GM23338 (cell line): ENCODE results near the gene PPFIBP1. TPM values are rescaled to one million over a fixed set of nuclear protein-coding genes. Genes with fewer than 3 reads are reported as not detected.

Experiments
- ATAC-seq: fragments of 200-7000 bp; cut with Tn5 transposase; 3 replicates; pipeline ENCODE4 v1.9.1; 2020
- DNase-seq: peaks from one replicate; pipeline ENCODE4 v3.0.0-alpha.2; 2015; ENCODE audit warnings: low spot score
- H2AFZ ChIP-seq: fragments of 200-600 bp; sonication (generic); 2 replicates; pipeline ENCODE4 v1.8.0; 2016; ENCODE audit warnings: antibody characterized with exemption, mild to moderate bottlenecking, moderate library complexity
- H3F3A ChIP-seq: fragments of 200-600 bp; sonication (generic); replicated peaks from 2 replicates; pipeline ENCODE4 v1.8.0; 2017; ENCODE audit warnings: antibody characterized with exemption, mixed run types, low read depth
- H3K27ac ChIP-seq: fragments of 200-600 bp; sonication (generic); 2 replicates; pipeline ENCODE4 v1.6.1; 2016; ENCODE audit warnings: low read depth
- H3K27me3 ChIP-seq: fragments of 200-600 bp; sonication (generic); 2 replicates; pipeline ENCODE4 v1.8.0; 2016; ENCODE audit warnings: mild to moderate bottlenecking, mixed run types, moderate library complexity; ENCODE audit not compliant: insufficient read depth
- H3K36me3 ChIP-seq: fragments of 200-600 bp; sonication (generic); 2 replicates; pipeline ENCODE4 v1.8.0; 2016; ENCODE audit warnings: mild to moderate bottlenecking; ENCODE audit not compliant: insufficient read depth
- H3K4me1 ChIP-seq: fragments of 200-600 bp; sonication (generic); 2 replicates; pipeline ENCODE4 v1.8.0; 2016; ENCODE audit warnings: mild to moderate bottlenecking, moderate library complexity; ENCODE audit not compliant: insufficient read depth
- H3K4me2 ChIP-seq: fragments of 200-600 bp; sonication (generic); 2 replicates; pipeline ENCODE4 v1.7.1; 2017; ENCODE audit warnings: mixed run types
- H3K4me3 ChIP-seq: fragments of 200-600 bp; sonication (generic); 2 replicates; pipeline ENCODE4 v1.6.1; 2016; ENCODE audit warnings: mixed run types
- H3K79me2 ChIP-seq: fragments of 200-600 bp; sonication (generic); replicated peaks from 2 replicates; pipeline ENCODE4 v1.8.0; 2017; ENCODE audit warnings: mild to moderate bottlenecking; ENCODE audit not compliant: insufficient read depth
- H3K9me2 ChIP-seq: fragments of 200-600 bp; sonication (generic); 2 replicates; pipeline ENCODE4 v1.8.0; 2017; ENCODE audit not compliant: insufficient read depth
- H4K20me1 ChIP-seq: fragments of 200-600 bp; sonication (generic); replicated peaks from 2 replicates; pipeline ENCODE4 v1.8.0; 2017; ENCODE audit warnings: mild to moderate bottlenecking; ENCODE audit not compliant: insufficient read depth
- H3K27ac Mint-ChIP-seq: 2 replicates; pipeline ENCODE4 v1.8.0; 2020; ENCODE audit warnings: inconsistent platforms, mild to moderate bottlenecking, moderate library complexity, mixed read lengths
- H3K27me3 Mint-ChIP-seq: 3 replicates; pipeline ENCODE4 v1.8.0; 2022; ENCODE audit warnings: low read depth, mild to moderate bottlenecking, moderate library complexity, mixed read lengths, inconsistent platforms; ENCODE audit not compliant: insufficient read depth, poor library complexity
- H3K36me3 Mint-ChIP-seq: 3 replicates; pipeline ENCODE4 v1.8.0; 2021; ENCODE audit warnings: low read depth, mild to moderate bottlenecking, inconsistent platforms, moderate library complexity, mixed read lengths
- H3K4me1 Mint-ChIP-seq: 3 replicates; pipeline ENCODE4 v1.8.0; 2020; ENCODE audit warnings: mild to moderate bottlenecking, inconsistent platforms, mixed read lengths
- H3K4me3 Mint-ChIP-seq: 3 replicates; pipeline ENCODE4 v1.8.0; 2021; ENCODE audit warnings: moderate library complexity, mild to moderate bottlenecking, inconsistent platforms, mixed read lengths
- H3K9me3 Mint-ChIP-seq: 3 replicates; pipeline ENCODE4 v1.8.0; 2020; ENCODE audit warnings: moderate library complexity, mild to moderate bottlenecking, inconsistent platforms, mixed read lengths
- CREB1 ChIP-seq: fragments of 250-450 bp; sonication (Bioruptor Pico); IDR thresholded peaks from 2 replicates; pipeline ENCODE4 v1.5.0; 2020; ENCODE audit warnings: low read depth, mild to moderate bottlenecking, moderate library complexity
- POLR2AphosphoS5 ChIP-seq: IDR thresholded peaks from 2 replicates; pipeline ENCODE4 v1.6.1; 2016; ENCODE audit warnings: antibody characterized with exemption, low read depth
- REST ChIP-seq: IDR thresholded peaks from one replicate; pipeline ENCODE4 v1.6.1; 2018; ENCODE audit warnings: antibody characterized with exemption; ENCODE audit not compliant: unreplicated experiment
- ZNF114 ChIP-seq: fragments of 250-450 bp; sonication (Bioruptor Pico); IDR thresholded peaks from 2 replicates; pipeline ENCODE4 v1.5.0; 2020; ENCODE audit warnings: mild to moderate bottlenecking, moderate library complexity
- ZNF331 ChIP-seq: fragments of 250-450 bp; sonication (Bioruptor Pico); IDR thresholded peaks from 2 replicates; pipeline ENCODE4 v1.5.0; 2020; ENCODE audit warnings: low read depth, mild to moderate bottlenecking, moderate library complexity
- ZNF462 ChIP-seq: fragments of 250-450 bp; sonication (Bioruptor Pico); IDR thresholded peaks from 2 replicates; pipeline ENCODE4 v1.5.0; 2020; ENCODE audit warnings: mild to moderate bottlenecking, moderate library complexity
- polyA plus RNA-seq: library from polyadenylated mRNA; unstranded; fragments of >200 nt; fragmentation: Nextera tagmentation; extraction: Ambion mirVana; gene quantifications from 2 replicates; pipeline ENCODE4 v1.2.1, GENCODE V29; 2016
- total RNA-seq: library from RNA; depleted of rRNA; stranded (reverse); fragments of >200 nt; shearing (Covaris generic); gene quantifications from 2 replicates; pipeline ENCODE4 v1.2.3, GENCODE V29; 2014
- TF ChIP-seq, protein P1 (sequence below): IDR thresholded peaks from 2 replicates; pipeline ENCODE4 v1.6.1; 2016; ENCODE audit warnings: antibody characterized with exemption

Gene PPFIBP1
- total and polyA plus RNA-seq, 2 experiments from 2014 or later = 33.2 to 41.9 TPM

- TF ChIP-seq ZNF462 (CRISPR knock-in tag) (no peak), REST (no peak), ZNF114 (no peak), ZNF331 (CRISPR knock-in tag) (no peak)
Observed at GRCh38 chr12:27644158-27644845, 120.3 kb downstream of the PPFIBP1 start (continued).

GRCh38 chr12:27645671-27646070 is 121.7 kb downstream of the PPFIBP1 start:
- Histone ChIP-seq H3K27ac (no peak overlapping the region), H3K4me2 (no peak overlapping the region), H2AFZ (no peak overlapping the region), H3K27me3 (no peaks in the 10 kb centered on the region), H3K4me1 (no peaks in the 10 kb centered on the region), H3K4me3 (no peak overlapping the region), H3K36me3 (no peaks in the 10 kb centered on the region), H4K20me1 (no peaks in the 10 kb centered on the region), H3F3A (no peaks in the 10 kb centered on the region), H3K9me2 (no peaks in the 10 kb centered on the region), H3K79me2 (no peaks in the 10 kb centered on the region)
- DNase-seq (no peak), ATAC-seq (no peak)
- H3K4me1 Mint-ChIP-seq = peaks cover 4% of the 10 kb centered on the region; the same call in 1 of the 3 replicates
- H3K4me3 Mint-ChIP-seq = no peak overlapping the region
- H3K27me3 Mint-ChIP-seq = no peaks in the 10 kb centered on the region
- H3K9me3 Mint-ChIP-seq = no peaks in the 10 kb centered on the region
- no peak overlapping the region for H3K27ac Mint-ChIP-seq
- peaks cover 4% of the 10 kb centered on the region; the same call in 1 of the 3 replicates for H3K36me3 Mint-ChIP-seq
- TF ChIP-seq REST (no peak), CREB1 (CRISPR knock-in tag) (no peak), POLR2AphosphoS5 (no peak), ZNF114 (no peak)
- TF ChIP-seq, protein P1, sequence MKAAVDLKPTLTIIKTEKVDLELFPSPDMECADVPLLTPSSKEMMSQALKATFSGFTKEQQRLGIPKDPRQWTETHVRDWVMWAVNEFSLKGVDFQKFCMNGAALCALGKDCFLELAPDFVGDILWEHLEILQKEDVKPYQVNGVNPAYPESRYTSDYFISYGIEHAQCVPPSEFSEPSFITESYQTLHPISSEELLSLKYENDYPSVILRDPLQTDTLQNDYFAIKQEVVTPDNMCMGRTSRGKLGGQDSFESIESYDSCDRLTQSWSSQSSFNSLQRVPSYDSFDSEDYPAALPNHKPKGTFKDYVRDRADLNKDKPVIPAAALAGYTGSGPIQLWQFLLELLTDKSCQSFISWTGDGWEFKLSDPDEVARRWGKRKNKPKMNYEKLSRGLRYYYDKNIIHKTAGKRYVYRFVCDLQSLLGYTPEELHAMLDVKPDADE = no peak
